NB4 (cell line): Measurements from ENCODE around the gene TBX2.

Experiments used
- MYC ChIP-seq: IDR thresholded peaks from 2 replicates; pipeline ENCODE4 v1.6.1; 2011; ENCODE audit warnings: low read depth, low read length
- POLR2A ChIP-seq: IDR thresholded peaks from 2 replicates; pipeline ENCODE4 v1.6.1; 2011; ENCODE audit warnings: mild to moderate bottlenecking; ENCODE audit not compliant: insufficient read length; ENCODE audit errors: extremely low read depth
- TF ChIP-seq, protein P1 (sequence below): IDR thresholded peaks from 2 replicates; pipeline ENCODE4 v1.6.1; 2011; ENCODE audit warnings: low read depth, low read length
- TF ChIP-seq, protein P2 (sequence below): IDR thresholded peaks from one replicate; pipeline ENCODE4 v1.5.1; 2012; ENCODE audit warnings: low read depth, low read length

DNA sequence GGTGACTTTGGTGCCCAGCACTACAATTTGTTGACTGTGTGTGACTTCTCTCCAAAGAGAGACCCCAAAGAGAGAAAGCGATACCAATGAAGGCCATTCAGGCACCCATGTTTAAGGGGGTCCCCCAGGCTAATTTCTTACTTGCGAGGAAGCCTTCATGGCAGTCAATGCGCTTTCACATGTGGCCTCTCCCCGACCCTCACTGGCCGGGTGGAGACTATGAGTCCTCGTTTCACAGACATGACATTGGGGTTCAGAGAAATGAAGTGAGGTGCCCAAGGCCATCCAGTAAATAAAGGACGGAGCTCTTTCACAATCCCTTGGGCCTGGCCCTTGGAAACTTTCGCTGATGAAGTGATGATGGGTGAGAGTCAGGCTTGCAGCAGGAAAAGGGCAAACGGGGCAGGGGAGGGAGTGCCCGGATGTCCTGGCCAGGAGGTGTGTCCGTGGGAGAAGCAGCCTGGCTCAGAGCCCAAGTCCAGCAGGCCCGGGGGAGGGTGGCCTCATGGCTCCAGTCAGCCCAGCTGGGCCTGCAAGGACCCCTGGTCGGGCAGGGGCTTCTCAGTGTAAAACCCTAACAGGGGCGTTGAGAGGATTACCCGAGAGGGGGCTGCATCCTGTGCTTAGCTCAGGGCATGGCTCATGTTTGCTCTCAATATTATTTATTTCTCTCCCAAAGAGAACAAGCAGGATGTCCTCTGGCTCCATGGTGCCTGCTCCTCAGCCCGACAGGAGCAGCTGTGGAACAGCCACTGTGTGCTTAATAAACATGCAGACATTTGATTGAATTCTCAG, 14.7 kb downstream of the TBX2 start:
- TF ChIP-seq, protein P1, sequence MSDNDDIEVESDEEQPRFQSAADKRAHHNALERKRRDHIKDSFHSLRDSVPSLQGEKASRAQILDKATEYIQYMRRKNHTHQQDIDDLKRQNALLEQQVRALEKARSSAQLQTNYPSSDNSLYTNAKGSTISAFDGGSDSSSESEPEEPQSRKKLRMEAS: no peak
- TF ChIP-seq, protein P2, sequence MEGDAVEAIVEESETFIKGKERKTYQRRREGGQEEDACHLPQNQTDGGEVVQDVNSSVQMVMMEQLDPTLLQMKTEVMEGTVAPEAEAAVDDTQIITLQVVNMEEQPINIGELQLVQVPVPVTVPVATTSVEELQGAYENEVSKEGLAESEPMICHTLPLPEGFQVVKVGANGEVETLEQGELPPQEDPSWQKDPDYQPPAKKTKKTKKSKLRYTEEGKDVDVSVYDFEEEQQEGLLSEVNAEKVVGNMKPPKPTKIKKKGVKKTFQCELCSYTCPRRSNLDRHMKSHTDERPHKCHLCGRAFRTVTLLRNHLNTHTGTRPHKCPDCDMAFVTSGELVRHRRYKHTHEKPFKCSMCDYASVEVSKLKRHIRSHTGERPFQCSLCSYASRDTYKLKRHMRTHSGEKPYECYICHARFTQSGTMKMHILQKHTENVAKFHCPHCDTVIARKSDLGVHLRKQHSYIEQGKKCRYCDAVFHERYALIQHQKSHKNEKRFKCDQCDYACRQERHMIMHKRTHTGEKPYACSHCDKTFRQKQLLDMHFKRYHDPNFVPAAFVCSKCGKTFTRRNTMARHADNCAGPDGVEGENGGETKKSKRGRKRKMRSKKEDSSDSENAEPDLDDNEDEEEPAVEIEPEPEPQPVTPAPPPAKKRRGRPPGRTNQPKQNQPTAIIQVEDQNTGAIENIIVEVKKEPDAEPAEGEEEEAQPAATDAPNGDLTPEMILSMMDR: no peak
- TF ChIP-seq MYC (no peak), POLR2A (no peak)
